HG03175 (cell line): ENCODE data around the gene POU2F2.
A peak's percentile ranks its signal among the peaks of the same experiment; 100 is the strongest.

Source experiments
- ATAC-seq: cut with Tn5 transposase; IDR thresholded peaks from one replicate; pipeline ENCODE4 v1.9.1; 2021; ENCODE audit warnings: mild to moderate bottlenecking, moderate library complexity; ENCODE audit not compliant: unreplicated experiment

The POU2F2 gene

GRCh38 chr19:42132030-42132628 lies at the start of gene POU2F2:
POU2F2 (minus strand) TSS chr19:42132446; CDS start chr19:42132411, 35 bp downstream.
- ATAC-seq: peak; percentile 38

- ATAC-seq: no peak
These were observed 46.8 kb upstream of the POU2F2 start for GRCh38 chr19:42178791-42179674.

GRCh38 chr19:42177686-42178019 lies 45.4 kb upstream of the POU2F2 start:
- ATAC-seq: no peak

GRCh38 chr19:42176990-42177685 lies 44.9 kb upstream of the POU2F2 start:
- ATAC-seq: no peak

- ATAC-seq: no peak
These were observed 44.4 kb upstream of the POU2F2 start for GRCh38 chr19:42176649-42176989.

GRCh38 chr19:42175952-42176648 lies 43.9 kb upstream of the POU2F2 start:
- no peak for ATAC-seq

GRCh38 chr19:42174958-42175734 lies 42.9 kb upstream of the POU2F2 start:
- ATAC-seq: no peak

GRCh38 chr19:42174188-42174587 lies 41.9 kb upstream of the POU2F2 start:
- no peak for ATAC-seq

GRCh38 chr19:42173695-42174094 lies 41.4 kb upstream of the POU2F2 start:
- ATAC-seq: no peak

- no peak for ATAC-seq
These were observed 40.0 kb upstream of the POU2F2 start for GRCh38 chr19:42172261-42172660.

- ATAC-seq: no peak
These were observed 38.5 kb upstream of the POU2F2 start for GRCh38 chr19:42170715-42171114.

GRCh38 chr19:42169486-42170413 lies 37.5 kb upstream of the POU2F2 start:
- no peak for ATAC-seq

GRCh38 chr19:42168206-42168605 lies 36.0 kb upstream of the POU2F2 start:
- ATAC-seq: no peak

GRCh38 chr19:42166316-42166715 lies 34.1 kb upstream of the POU2F2 start:
- ATAC-seq: no peak

GRCh38 chr19:42165146-42165545 lies 32.9 kb upstream of the POU2F2 start:
- ATAC-seq: no peak

GRCh38 chr19:42161616-42162263 lies 29.5 kb upstream of the POU2F2 start:
- ATAC-seq: no peak

GRCh38 chr19:42159942-42160341 lies 27.7 kb upstream of the POU2F2 start:
- ATAC-seq: no peak

- no peak for ATAC-seq
These were observed 26.7 kb upstream of the POU2F2 start for GRCh38 chr19:42158926-42159325.

- no peak for ATAC-seq
These were observed 24.3 kb upstream of the POU2F2 start for GRCh38 chr19:42156571-42156970.
